ENCODE results near the gene SLC23A3. TPM values are rescaled to one million over a fixed set of nuclear protein-coding genes. Genes with fewer than 3 reads are reported as not detected.

SLC23A3 gene, protein sequence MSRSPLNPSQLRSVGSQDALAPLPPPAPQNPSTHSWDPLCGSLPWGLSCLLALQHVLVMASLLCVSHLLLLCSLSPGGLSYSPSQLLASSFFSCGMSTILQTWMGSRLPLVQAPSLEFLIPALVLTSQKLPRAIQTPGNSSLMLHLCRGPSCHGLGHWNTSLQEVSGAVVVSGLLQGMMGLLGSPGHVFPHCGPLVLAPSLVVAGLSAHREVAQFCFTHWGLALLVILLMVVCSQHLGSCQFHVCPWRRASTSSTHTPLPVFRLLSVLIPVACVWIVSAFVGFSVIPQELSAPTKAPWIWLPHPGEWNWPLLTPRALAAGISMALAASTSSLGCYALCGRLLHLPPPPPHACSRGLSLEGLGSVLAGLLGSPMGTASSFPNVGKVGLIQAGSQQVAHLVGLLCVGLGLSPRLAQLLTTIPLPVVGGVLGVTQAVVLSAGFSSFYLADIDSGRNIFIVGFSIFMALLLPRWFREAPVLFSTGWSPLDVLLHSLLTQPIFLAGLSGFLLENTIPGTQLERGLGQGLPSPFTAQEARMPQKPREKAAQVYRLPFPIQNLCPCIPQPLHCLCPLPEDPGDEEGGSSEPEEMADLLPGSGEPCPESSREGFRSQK
- total RNA-seq = 1 to 10 TPM; 1.6 to 2.5 TPM

DNA sequence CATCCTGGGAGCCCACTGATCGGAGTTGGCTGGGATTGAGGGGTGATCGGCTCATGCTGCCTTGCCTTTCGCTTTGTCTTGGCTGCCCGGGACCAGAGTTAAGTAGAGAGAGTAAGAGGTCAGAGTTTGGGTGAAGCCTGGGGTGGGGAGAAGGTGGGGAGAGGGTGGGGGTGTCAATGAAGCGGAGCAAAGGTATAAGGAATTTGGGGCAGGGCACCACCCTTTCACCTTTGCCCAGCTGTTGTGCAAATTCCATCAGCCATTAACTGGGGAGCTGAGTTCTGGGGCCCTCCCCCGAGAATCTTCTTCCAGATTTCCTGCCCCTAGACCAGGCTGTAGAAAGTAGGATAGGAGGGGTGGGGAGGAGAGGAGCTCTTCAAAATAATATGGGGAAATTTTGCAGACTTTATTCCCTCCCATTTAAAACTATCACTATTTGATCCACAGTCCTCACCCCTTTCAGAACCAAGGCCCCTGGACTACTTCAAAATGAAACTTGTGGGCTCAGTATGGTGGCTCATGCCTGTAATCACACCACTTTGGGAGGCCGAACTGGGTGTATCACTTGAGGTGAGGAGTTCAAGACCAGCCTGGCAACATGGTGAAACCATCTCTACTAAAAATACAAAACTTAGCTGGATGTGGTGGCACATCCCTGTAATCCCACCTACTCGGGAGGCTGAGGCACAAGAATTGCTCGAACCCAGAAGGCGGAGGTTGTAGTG, at the start of gene SLC23A3:
Gene SLC23A3, minus strand, starts transcription at position 100 of the 725 bp plus-strand sequence. Its CDS starts 45 bp downstream, at position 55.

DNA sequence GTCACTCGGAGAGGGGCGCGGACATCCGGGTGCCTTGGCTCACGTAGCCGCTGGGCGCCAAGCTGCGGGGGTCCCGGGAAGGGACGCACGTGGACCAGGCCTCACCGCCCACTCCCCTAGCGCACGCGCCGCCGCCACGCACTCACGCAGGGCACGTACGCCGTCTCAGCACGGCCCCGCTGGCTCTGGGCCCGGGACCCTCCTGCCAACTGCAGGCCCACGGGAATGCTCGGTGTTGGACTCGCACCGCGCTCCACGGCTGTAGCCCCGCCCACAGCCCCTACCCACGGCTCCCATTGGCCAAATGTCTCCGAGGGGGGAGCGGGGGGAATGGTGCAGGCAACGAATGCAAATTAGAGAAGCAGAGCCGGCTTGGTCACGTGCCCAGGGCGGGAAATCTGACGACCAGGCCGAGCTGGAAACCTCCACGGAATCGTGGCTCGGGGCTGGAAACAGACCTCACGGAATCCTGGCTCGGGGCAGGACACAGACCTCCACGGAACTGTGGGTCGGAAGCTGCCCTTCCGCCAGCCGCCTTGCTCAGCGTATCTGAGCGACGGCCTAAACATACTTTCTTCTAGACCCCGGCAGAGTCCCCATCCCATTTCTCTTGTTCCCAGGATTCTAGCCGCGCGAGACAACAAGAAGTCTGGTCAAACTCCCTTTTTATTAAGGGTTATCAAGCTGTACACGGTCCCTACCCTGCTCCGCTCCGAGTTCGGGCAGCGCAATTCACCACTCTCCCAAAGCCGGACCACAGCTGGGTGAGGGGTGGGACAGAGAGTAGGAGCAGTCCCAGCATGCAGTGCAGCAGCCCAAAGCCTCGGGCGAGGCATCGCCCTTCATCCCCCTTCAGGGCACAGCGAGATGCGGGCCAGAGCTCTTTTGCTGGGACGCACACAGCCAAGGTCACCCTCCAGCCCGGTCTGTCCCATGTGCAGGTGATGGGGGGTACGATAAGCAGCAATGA, 49.2 kb upstream of the SLC23A3 start, which contains the start of gene ABCB6:
Gene ABCB6, minus strand, starts transcription at position 227 of the 970 bp plus-strand sequence. CDS start 285 bp downstream, outside the sequence.

GRCh38 chr2:219206328-219207133, 36.7 kb upstream of the SLC23A3 start, which contains the start of gene ZFAND2B:
ZFAND2B (plus strand) TSS chr2:219206782; CDS start chr2:219206988, 206 bp downstream.

GRCh38 chr2:219177552-219178376, 7.9 kb upstream of the SLC23A3 start, which contains the start of gene RETREG2:
RETREG2 (plus strand) TSS chr2:219178275; CDS start chr2:219178353, 78 bp downstream.

DNA sequence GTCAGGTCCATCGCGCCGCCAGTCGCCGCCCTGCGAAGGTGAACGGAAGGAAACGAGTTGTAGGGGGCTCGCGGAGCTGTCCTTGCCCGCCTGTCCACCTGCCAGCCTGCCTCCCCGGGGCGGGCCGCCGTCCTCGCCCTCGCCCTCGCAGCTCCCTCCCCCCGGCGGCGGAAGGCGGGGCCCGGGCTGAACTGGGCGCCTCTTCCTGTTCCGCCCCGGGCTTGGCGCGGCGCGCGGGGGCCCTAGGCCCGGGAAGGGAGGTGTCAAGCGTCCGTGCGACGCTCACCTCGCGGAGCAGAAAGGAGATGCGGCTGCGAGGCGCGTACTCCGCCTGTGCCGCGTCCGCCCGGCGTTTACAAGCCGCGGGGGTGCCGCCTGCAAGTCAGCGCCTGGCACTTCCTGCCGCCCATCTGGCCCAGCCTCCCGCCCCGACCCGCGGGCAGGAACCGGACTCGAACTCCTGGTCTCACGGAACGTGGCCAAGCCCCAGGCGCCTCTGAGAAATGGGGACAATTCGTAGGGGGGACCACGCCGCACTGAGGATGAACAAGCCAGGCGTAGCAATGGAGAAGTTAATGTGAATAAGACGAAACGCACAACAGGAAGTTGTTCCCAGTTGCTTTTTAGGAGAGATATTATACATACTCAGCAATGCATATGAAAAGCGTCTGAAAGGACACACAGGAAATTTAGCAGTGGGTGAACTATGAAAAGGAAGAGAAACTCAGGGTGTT, 7.2 kb upstream of the SLC23A3 start, which contains the start of gene CNPPD1:
Gene CNPPD1, minus strand, starts transcription at position 108 of the 734 bp plus-strand sequence. Its CDS starts 97 bp downstream, at position 11.

GRCh38 chr2:219160186-219161017, 9.4 kb downstream of the SLC23A3 start, which contains the start of gene NHEJ1:
NHEJ1 (minus strand) TSS chr2:219160815; CDS start chr2:219158362, 2,453 bp downstream.

Other genes with a start within 250 kb of the SLC23A3 start
- not detected for gene CDK5R2, start 210.4 kb downstream of the SLC23A3 start, total RNA-seq
- gene FEV, start 184.8 kb downstream of the SLC23A3 start, total RNA-seq = not detected
- not detected for gene CRYBA2, start 176.6 kb downstream of the SLC23A3 start, total RNA-seq
- not detected for gene CFAP65, start 128.5 kb downstream of the SLC23A3 start, total RNA-seq
- under 1 TPM in 1 of 2 experiments, not detected in 1; 0.10 TPM for gene IHH, start 109.1 kb downstream of the SLC23A3 start, total RNA-seq
- gene NHEJ1, start 9.2 kb downstream of the SLC23A3 start, total RNA-seq = 10 to 100 TPM; 16.7 to 22.8 TPM
- gene CNPPD1, start 6.9 kb upstream of the SLC23A3 start, total RNA-seq = 10 to 100 TPM; 65.5 to 67.9 TPM
- gene RETREG2, start 8.2 kb upstream of the SLC23A3 start, total RNA-seq = 100 to 1,000 TPM in 1 of 2 experiments, 10 to 100 TPM in 1; 99.6 to 106 TPM
- gene ZFAND2B, start 36.8 kb upstream of the SLC23A3 start, total RNA-seq = 10 to 100 TPM; 52.4 to 54.4 TPM
- 10 to 100 TPM; 11.0 to 11.8 TPM for gene ABCB6, start 48.9 kb upstream of the SLC23A3 start, total RNA-seq
- 10 to 100 TPM; 50.3 to 54.3 TPM for gene ATG9A, start 59.6 kb upstream of the SLC23A3 start, total RNA-seq
- 100 to 1,000 TPM; 149 to 167 TPM for gene ANKZF1, start 59.8 kb upstream of the SLC23A3 start, total RNA-seq
- gene GLB1L, start 75.4 kb upstream of the SLC23A3 start, total RNA-seq = 1 to 10 TPM; 2.9 to 4.9 TPM
- 10 to 100 TPM; 35.1 to 36.1 TPM for gene STK16, start 75.5 kb upstream of the SLC23A3 start, total RNA-seq
- not detected for gene TUBA4B, start 83.2 kb upstream of the SLC23A3 start, total RNA-seq
- 100 to 1,000 TPM; 217 to 228 TPM for gene TUBA4A, start 83.9 kb upstream of the SLC23A3 start, total RNA-seq
- gene DNAJB2, start 109.3 kb upstream of the SLC23A3 start, total RNA-seq = 10 to 100 TPM; 40.7 to 42.6 TPM
- gene PTPRN, start 139.4 kb upstream of the SLC23A3 start, total RNA-seq = not detected
- not detected for gene RESP18, start 162.7 kb upstream of the SLC23A3 start, total RNA-seq
- gene DNPEP, start 217.9 kb upstream of the SLC23A3 start, total RNA-seq = 10 to 100 TPM; 53.6 to 64.0 TPM
- gene DES, start 248.3 kb upstream of the SLC23A3 start, total RNA-seq = not detected

Data from activated naive CD4-positive, alpha-beta T cell treated with anti-CD3 and anti-CD28 coated beads, Interleukin-2, amount 10 ng/mL, durations not matched to agents 5 hours and 36 hours (primary cell).